CD4-positive, alpha-beta T cell (primary cell): ENCODE data around the gene REXO4. TPM values are rescaled to one million over a fixed set of nuclear protein-coding genes. Genes with fewer than 3 reads are reported as not detected.

Source experiments
- ATAC-seq: fragments of 200-7000 bp; cut with Tn5 transposase; one replicate; pipeline ENCODE4 v1.10.0; 2022; ENCODE audit warnings: mild to moderate bottlenecking; ENCODE audit not compliant: poor library complexity
- CTCF ChIA-PET: fragments of 350-600 bp; sonication (Branson Sonifier 250); formaldehyde crosslinking; loops from one replicate; lab custom pipeline; 2021; ENCODE audit warnings: antibody characterized with exemption, inconsistent platforms; lab: Charles Lee
- POLR2A ChIA-PET: fragments of 350-600 bp; sonication (Branson Sonifier 250); formaldehyde crosslinking; loops from one replicate; lab custom pipeline; 2021; ENCODE audit warnings: antibody characterized with exemption, inconsistent platforms; lab: Charles Lee
- DNase-seq, 14 experiments: peaks; one replicate each; pipeline ENCODE4 v3.0.0-alpha.2; 2013 to 2020; ENCODE audit warnings: mixed read lengths in 2 of 14
- H3K27ac ChIP-seq, 2 donors: one replicate each; pipeline versions ENCODE4 v1.5.1 to v1.7.0; 2013; ENCODE audit warnings: low read length in 2 of 2, low read depth in 1 of 2, mild to moderate bottlenecking in 1 of 2
- H3K27me3 ChIP-seq, 2 experiments: 1 replicate in 1 of 2; 2 replicates in 1 of 2; pipeline versions ENCODE4 v1.6.1 to v1.7.0; 2013; ENCODE audit warnings: low read length in 2 of 2, control low read depth in 1 of 2, mild to moderate bottlenecking in 1 of 2, moderate library complexity in 1 of 2; ENCODE audit not compliant: insufficient read depth in 2 of 2, control insufficient read depth in 1 of 2
- H3K36me3 ChIP-seq: one replicate; pipeline ENCODE4 v1.6.1; 2013; ENCODE audit warnings: low read length, control low read depth; ENCODE audit not compliant: insufficient read depth
- H3K4me1 ChIP-seq: one replicate; pipeline ENCODE4 v1.6.1; 2013; ENCODE audit warnings: low read length, control low read depth; ENCODE audit not compliant: insufficient read depth
- H3K4me3 ChIP-seq: one replicate; pipeline ENCODE4 v1.5.1; 2013; ENCODE audit warnings: mild to moderate bottlenecking, low read length, moderate library complexity
- H3K9me3 ChIP-seq, 2 experiments: 1 replicate in 1 of 2; 2 replicates in 1 of 2; pipeline versions ENCODE4 v1.6.1 to v1.7.0; 2013; ENCODE audit warnings: low read length in 2 of 2, mild to moderate bottlenecking in 2 of 2, control low read depth in 1 of 2, moderate library complexity in 1 of 2; ENCODE audit not compliant: control insufficient read depth in 1 of 2, insufficient read depth in 1 of 2
- H3K27ac Mint-ChIP-seq: one replicate; pipeline ENCODE4 v1.8.0; 2020; ENCODE audit warnings: mixed read lengths
- H3K27me3 Mint-ChIP-seq: one replicate; pipeline ENCODE4 v1.8.0; 2021; ENCODE audit warnings: mixed read lengths
- H3K36me3 Mint-ChIP-seq: one replicate; pipeline ENCODE4 v1.8.0; 2021; ENCODE audit warnings: low read depth, mixed read lengths
- H3K4me1 Mint-ChIP-seq: one replicate; pipeline ENCODE4 v1.8.0; 2021; ENCODE audit warnings: low read depth, mixed read lengths
- H3K4me3 Mint-ChIP-seq: one replicate; pipeline ENCODE4 v1.8.0; 2020; ENCODE audit warnings: mild to moderate bottlenecking, mixed read lengths
- H3K9me3 Mint-ChIP-seq: one replicate; pipeline ENCODE4 v1.8.0; 2020; ENCODE audit warnings: mixed read lengths
- CTCF ChIP-seq: fragments of 200-600 bp; IDR thresholded peaks from one replicate; pipeline ENCODE4 v1.8.0; 2022; ENCODE audit warnings: antibody characterized with exemption, mild to moderate bottlenecking
- intact Hi-C, 2 experiments: fragments of 100-400 bp; cut with DNase I in 1 of 2; cut with micrococcal nuclease in 1 of 2; formaldehyde crosslinking; loops; one replicate each; pipeline versions ENCODE4 v1.15.1 to v1.9.0; 2023 to 2025; cut with DNase I, micrococcal nuclease
- total RNA-seq, 174 experiments: library from RNA in 2 of 174; stranded (reverse) in 2 of 174; gene quantifications; one replicate each; pipeline ENCODE4 v1.2.3 and lab custom pipeline; 2021 to 2026

Gene REXO4
- total RNA-seq, 2 experiments from 2014 or later, result 17.3 to 18.5 TPM

- ATAC-seq (no peak), DNase-seq (no peak)
- ChIA-PET CTCF (interaction anchor here (1.5 kb wide), 1 partner anchor 9 kb away, joined by 4 read pairs; no protein-coding TSS in a partner anchor), POLR2A (no interaction called here)
- no peak for TF ChIP-seq CTCF
- no peak overlapping the region for H3K4me3 Mint-ChIP-seq
- no peak overlapping the region for H3K27ac ChIP-seq
- H3K27me3 ChIP-seq, result no peaks in the 10 kb centered on the region
- intact Hi-C loops, result loop anchor here in 1 of 2 experiments (10.0 kb wide), 1 partner anchor 317 kb away; no protein-coding TSS in a partner anchor
- no peak overlapping the region for H3K27ac Mint-ChIP-seq
- H3K27me3 Mint-ChIP-seq, result no peaks in the 10 kb centered on the region
- no peaks in the 10 kb centered on the region for H3K9me3 Mint-ChIP-seq
- no peak overlapping the region for H3K4me3 ChIP-seq
- peaks cover 6% of the 10 kb centered on the region for H3K4me1 Mint-ChIP-seq
- H3K36me3 ChIP-seq, result peaks cover 78% of the 10 kb centered on the region
- H3K4me1 ChIP-seq, result peaks cover 9% of the 10 kb centered on the region
- H3K9me3 ChIP-seq, result no peaks in the 10 kb centered on the region
- peaks cover 81% of the 10 kb centered on the region for H3K36me3 Mint-ChIP-seq
Measured at GRCh38 chr9:133408042-133408441, 9.8 kb downstream of the REXO4 start.

- H3K4me3 Mint-ChIP-seq, result no peak overlapping the region
Measured at GRCh38 chr9:133406480-133407307, 11.1 kb downstream of the REXO4 start.

More at GRCh38 chr9:133406480-133407307, 11.1 kb downstream of the REXO4 start:
- DNase-seq (peak; percentile 68 to 89 (median 74)), ATAC-seq (peak; percentile 93)
- Histone ChIP-seq H3K27me3 (no peaks in the 10 kb centered on the region), H3K36me3 (peaks cover 64% of the 10 kb centered on the region), H3K9me3 (no peaks in the 10 kb centered on the region), H3K4me1 (peaks cover 9% of the 10 kb centered on the region), H3K4me3 (no peak overlapping the region), H3K27ac (no peak overlapping the region)
- CTCF ChIA-PET, result no interaction called here
- POLR2A ChIA-PET, result no interaction called here
- H3K27me3 Mint-ChIP-seq, result no peaks in the 10 kb centered on the region
- peak; percentile 91 for TF ChIP-seq CTCF
- H3K9me3 Mint-ChIP-seq, result no peaks in the 10 kb centered on the region
- H3K36me3 Mint-ChIP-seq, result peaks cover 68% of the 10 kb centered on the region
- H3K27ac Mint-ChIP-seq, result peak overlapping the region; percentile 73
- intact Hi-C loops, result loop anchor here (1.0 to 10.0 kb wide), 2 partner anchors 80 to 318 kb away; no protein-coding TSS in a partner anchor
- H3K4me1 Mint-ChIP-seq, result peaks cover 6% of the 10 kb centered on the region
